HepG2 (cell line): ENCODE data around the gene AJUBA.

ENCODE experiments used
- EZH2 ChIP-seq: conservative IDR thresholded peaks from 2 replicates; pipeline ENCODE4 v1.6.1; 2012; ENCODE audit warnings: mild to moderate bottlenecking, low read depth, low read length, moderate library complexity
- SP1 ChIP-seq, 2 experiments: fragments of 450-650 bp in 1 of 2; sonication (generic) in 1 of 2; formaldehyde crosslinking in 1 of 2; IDR thresholded peaks; 2 replicates each; pipeline versions ENCODE4 v1.4.0 to v1.6.1; 2016 to 2020; ENCODE audit warnings: missing genetic modification reagents in 1 of 2
- TBP ChIP-seq: sonication (generic); formaldehyde crosslinking; IDR thresholded peaks from 2 replicates; pipeline ENCODE4 v1.5.0; 2020; ENCODE audit warnings: missing genetic modification reagents
- ZNF18 ChIP-seq: sonication (generic); formaldehyde crosslinking; IDR thresholded peaks from 2 replicates; pipeline ENCODE4 v1.8.0; 2022; ENCODE audit warnings: mild to moderate bottlenecking, missing genetic modification reagents; ENCODE audit not compliant: insufficient replicate concordance

GRCh38 chr14:23023022-23023794 is 40.9 kb upstream of the AJUBA start:
- TF ChIP-seq ZNF18 (no peak), SP1 (IDR thresholded peaks at IDR 0.05) (no peak), SP1 (CRISPR knock-in tag; IDR thresholded peaks at IDR 0.05) (no peak), TBP (CRISPR knock-in tag) (no peak), EZH2 (no peak)
